HG02610 (cell line): Measurements from ENCODE around the gene CUL9.

Experiments
- ATAC-seq: cut with Tn5 transposase; IDR thresholded peaks from one replicate; pipeline ENCODE4 v1.9.1; 2021; ENCODE audit warnings: mild to moderate bottlenecking, moderate library complexity; ENCODE audit not compliant: unreplicated experiment

Gene CUL9

GRCh38 chr6:43269273-43270007, 87.4 kb downstream of the CUL9 start:
- no peak for ATAC-seq

GRCh38 chr6:43271103-43271815, 89.3 kb downstream of the CUL9 start:
- no peak for ATAC-seq

- ATAC-seq: no peak
Observed at GRCh38 chr6:43271944-43272343, 89.9 kb downstream of the CUL9 start.

- ATAC-seq: no peak
Observed at GRCh38 chr6:43273707-43274106, 91.7 kb downstream of the CUL9 start.
